H1 (cell line): ENCODE results near the gene COL5A1. TPM values are rescaled to one million over a fixed set of nuclear protein-coding genes. Genes with fewer than 3 reads are reported as not detected.

Source experiments
- CTCF ChIA-PET: fragments of 300-600 bp; sonication (Branson Sonifier 250); formaldehyde crosslinking; loops from one replicate; lab custom pipeline; 2021; ENCODE audit not compliant: partially characterized antibody; lab: Charles Lee
- POLR2A ChIA-PET: fragments of 300-600 bp; sonication (Branson Sonifier 250); formaldehyde crosslinking; loops from one replicate; lab custom pipeline; 2021; ENCODE audit warnings: inconsistent platforms; ENCODE audit not compliant: partially characterized antibody; lab: Charles Lee
- DNase-seq, 2 experiments: peaks; one replicate each; pipeline versions ENCODE4 v3.0.0 to v3.0.0-alpha.2; 2010 to 2022; ENCODE audit warnings: low spot score in 2 of 2, low read depth in 1 of 2, mixed read lengths in 1 of 2
- FAIRE-seq: peaks from 2 replicates; lab custom pipeline; 2011; peaks lifted over from hg19 to GRCh38; lab: Jason Lieb, UNC
- H2AFZ ChIP-seq: 2 replicates; pipeline ENCODE4 v1.8.1; 2012; ENCODE audit warnings: low read length, inconsistent platforms
- H2AK5ac ChIP-seq: 2 replicates; pipeline ENCODE4 v1.6.1; 2013; ENCODE audit warnings: low read depth, low read length
- H2BK120ac ChIP-seq: replicated peaks from 2 replicates; pipeline ENCODE3; 2013; ENCODE audit warnings: low read depth, low read length, inconsistent platforms
- H2BK12ac ChIP-seq: 2 replicates; pipeline ENCODE4 v1.6.1; 2013; ENCODE audit warnings: low read depth, low read length
- H2BK15ac ChIP-seq: 2 replicates; pipeline ENCODE4 v1.6.1; 2013; ENCODE audit warnings: low read length
- H2BK20ac ChIP-seq: 2 replicates; pipeline ENCODE4 v1.6.1; 2013; ENCODE audit warnings: low read length
- H2BK5ac ChIP-seq: 2 replicates; pipeline ENCODE4 v1.6.1; 2013; ENCODE audit warnings: low read depth, low read length
- H3K14ac ChIP-seq: 2 replicates; pipeline ENCODE4 v1.6.1; 2013; ENCODE audit warnings: inconsistent platforms; ENCODE audit not compliant: insufficient read length
- H3K18ac ChIP-seq: 2 replicates; pipeline ENCODE4 v1.6.1; 2013; ENCODE audit warnings: low read length; ENCODE audit errors: extremely low read depth
- H3K23ac ChIP-seq: 2 replicates; pipeline ENCODE4 v1.6.1; 2013; ENCODE audit warnings: inconsistent platforms; ENCODE audit not compliant: insufficient read length
- H3K23me2 ChIP-seq: 2 replicates; pipeline ENCODE4 v1.6.1; 2013; ENCODE audit warnings: low read depth, low read length
- H3K27ac ChIP-seq: 2 replicates; pipeline ENCODE4 v1.6.1; 2011; ENCODE audit warnings: low read depth, low read length, inconsistent platforms
- H3K27me3 ChIP-seq, 4 experiments: replicated peaks in 1 of 4; 1 replicate in 1 of 4; 2 replicates in 3 of 4; pipeline versions ENCODE4 v1.6.1 to v1.8.1; 2011 to 2013; ENCODE audit warnings: low read length in 3 of 4, mild to moderate bottlenecking in 3 of 4, inconsistent platforms in 2 of 4, mixed read lengths in 2 of 4, moderate library complexity in 1 of 4; ENCODE audit not compliant: control insufficient read depth in 3 of 4, insufficient read depth in 3 of 4; ENCODE audit errors: extremely low read depth in 1 of 4
- H3K36me3 ChIP-seq, 4 experiments: 2 replicates each; pipeline versions ENCODE4 v1.6.1 to v1.8.1; 2011 to 2013; ENCODE audit warnings: mild to moderate bottlenecking in 4 of 4, low read length in 3 of 4, moderate library complexity in 2 of 4, control low read depth in 1 of 4, inconsistent platforms in 1 of 4; ENCODE audit not compliant: insufficient read depth in 4 of 4, control insufficient read depth in 2 of 4
- H3K4ac ChIP-seq: replicated peaks from 2 replicates; pipeline ENCODE3; 2013; ENCODE audit warnings: low read length, low read depth, mixed read lengths, inconsistent platforms; ENCODE audit not compliant: insufficient read length
- H3K4me1 ChIP-seq, 4 experiments: replicated peaks in 1 of 4; 1 replicate in 1 of 4; 2 replicates in 3 of 4; pipeline versions ENCODE4 v1.6.1 to v1.8.1; 2011 to 2013; ENCODE audit warnings: low read length in 3 of 4, inconsistent platforms in 2 of 4, mixed read lengths in 1 of 4; ENCODE audit not compliant: insufficient read depth in 4 of 4, control insufficient read depth in 3 of 4
- H3K4me2 ChIP-seq, 2 experiments: 2 replicates each; pipeline versions ENCODE4 v1.6.1 to v1.8.1; 2011 to 2013; ENCODE audit warnings: low read depth in 2 of 2, low read length in 2 of 2, control low read depth in 1 of 2, inconsistent platforms in 1 of 2, mild to moderate bottlenecking in 1 of 2; ENCODE audit not compliant: insufficient read depth in 1 of 2
- H3K4me3 ChIP-seq, 4 experiments: fragments of 200-600, 300-600 bp in 1 of 4; sonication (generic), shearing (Covaris generic), sonication (Bioruptor Twin) in 1 of 4; 2 replicates each; pipeline versions ENCODE4 v1.5.1 to v1.8.1; 2011 to 2016; ENCODE audit warnings: low read length in 4 of 4, low read depth in 3 of 4, control low read depth in 2 of 4, inconsistent platforms in 2 of 4, mild to moderate bottlenecking in 2 of 4, mixed read lengths in 1 of 4, moderate library complexity in 1 of 4; ENCODE audit not compliant: insufficient read depth in 2 of 4; ENCODE audit errors: extremely low read depth in 1 of 4
- H3K56ac ChIP-seq: replicated peaks from 2 replicates; pipeline ENCODE3; 2013; ENCODE audit warnings: low read depth, mild to moderate bottlenecking, mixed read lengths, low read length, inconsistent platforms; ENCODE audit not compliant: insufficient read length
- H3K79me1 ChIP-seq: 2 replicates; pipeline ENCODE4 v1.6.1; 2013; ENCODE audit warnings: low read depth, low read length, control low read depth
- H3K79me2 ChIP-seq, 2 experiments: 2 replicates each; pipeline versions ENCODE4 v1.6.1 to v1.8.1; 2012 to 2013; ENCODE audit warnings: low read length in 2 of 2, mild to moderate bottlenecking in 2 of 2, inconsistent platforms in 1 of 2; ENCODE audit not compliant: insufficient read depth in 2 of 2, control insufficient read depth in 1 of 2
- H3K9ac ChIP-seq, 4 experiments: replicated peaks in 1 of 4; 1 replicate in 1 of 4; 2 replicates in 3 of 4; pipeline versions ENCODE4 v1.6.1 to v1.8.1; 2011 to 2013; ENCODE audit warnings: low read depth in 3 of 4, low read length in 3 of 4, control low read depth in 2 of 4, mild to moderate bottlenecking in 2 of 4, moderate library complexity in 2 of 4, inconsistent platforms in 1 of 4; ENCODE audit errors: extremely low read depth in 1 of 4
- H3K9me3 ChIP-seq, 2 experiments: 2 replicates each; pipeline versions ENCODE4 v1.6.1 to v1.8.1; 2012 to 2013; ENCODE audit warnings: mild to moderate bottlenecking in 2 of 2, moderate library complexity in 2 of 2, control low read depth in 1 of 2, inconsistent platforms in 1 of 2, low read depth in 1 of 2, low read length in 1 of 2, mixed read lengths in 1 of 2; ENCODE audit not compliant: insufficient read depth in 2 of 2
- H4K20me1 ChIP-seq, 2 experiments: replicated peaks in 1 of 2; 2 replicates each; pipeline versions ENCODE3 to v1.8.1; 2011 to 2013; ENCODE audit warnings: inconsistent platforms in 2 of 2, low read length in 2 of 2, mild to moderate bottlenecking in 1 of 2; ENCODE audit not compliant: insufficient read depth in 2 of 2, control insufficient read depth in 1 of 2
- H4K5ac ChIP-seq: 2 replicates; pipeline ENCODE4 v1.6.1; 2013; ENCODE audit warnings: low read length, low read depth, mixed read lengths, inconsistent platforms; ENCODE audit not compliant: insufficient read length
- H4K8ac ChIP-seq: 2 replicates; pipeline ENCODE4 v1.8.0; 2013; ENCODE audit warnings: mild to moderate bottlenecking, moderate library complexity, low read length, inconsistent platforms; ENCODE audit not compliant: insufficient read depth; ENCODE audit errors: extremely low read depth
- H4K91ac ChIP-seq: replicated peaks from 2 replicates; pipeline ENCODE3; 2013; ENCODE audit warnings: low read length, mixed read lengths, inconsistent platforms; ENCODE audit not compliant: insufficient read length
- BACH1 ChIP-seq: IDR thresholded peaks from 2 replicates; pipeline ENCODE4 v1.6.1; 2012; ENCODE audit warnings: low read length, improper control_type of control experiment
- E2F6 ChIP-seq: IDR thresholded peaks from 2 replicates; pipeline ENCODE4 v1.6.1; 2012; ENCODE audit warnings: inconsistent platforms
- SIX5 ChIP-seq: IDR thresholded peaks from 2 replicates; pipeline ENCODE4 v1.6.1; 2011; ENCODE audit warnings: mild to moderate bottlenecking, low read depth, low read length
- SUZ12 ChIP-seq: fragments of 200-600 bp; sonication (generic); IDR thresholded peaks from 2 replicates; pipeline ENCODE4 v1.6.1; 2012; ENCODE audit warnings: mild to moderate bottlenecking, inconsistent platforms, low read length, moderate library complexity, mixed read lengths
- TCF12 ChIP-seq: IDR thresholded peaks from 2 replicates; pipeline ENCODE4 v1.6.1; 2011; ENCODE audit warnings: low read depth, mild to moderate bottlenecking, low read length
- WGBS, 2 experiments: shearing (Covaris generic) in 1 of 2; methylation state at CpG; one replicate each; pipeline versions ENCODE4 v1.1.6 to v1.1.7; 2013 to 2015; ENCODE audit warnings: low lambda C conversion rate in 2 of 2, mixed read lengths in 2 of 2, inconsistent platforms in 1 of 2, low coverage in 1 of 2, missing lambda C conversion rate in 1 of 2; ENCODE audit not compliant: insufficient replicate concordance in 2 of 2, insufficient coverage in 1 of 2, insufficient read length in 1 of 2; ENCODE audit errors: extremely low coverage in 1 of 2, missing lambda C conversion rate in 1 of 2; 5-methylcytosine and 5-hydroxymethylcytosine counted together
- polyA plus RNA-seq, 7 experiments: library from polyadenylated mRNA; depleted of rRNA in 3 of 7; stranded (reverse) in 5 of 7; unstranded in 2 of 7; fragments of >200 nt in 5 of 7; fragments of 200-250 nt in 2 of 7; gene quantifications; 1 replicate in 5 of 7; 2 replicates in 1 of 7; 4 replicates in 1 of 7; pipeline versions ENCODE4 v1.2.1 to v1.2.3, GENCODE V29; 2011 to 2013; ENCODE audit warnings: missing spikeins in 2 of 7, mixed read lengths in 2 of 7
- total RNA-seq: library from RNA; stranded (reverse); fragmentation: NEBNext Ultra II Directional; extraction: Animal tissue kit (Norgen Biotek cat#: 25700); gene quantifications from 2 replicates; pipeline ENCODE4 v1.2.1, GENCODE V29; 2021

The COL5A1 gene
- total and polyA plus RNA-seq, 2 of the 8 experiments (the other 6 are each of a cell fraction or from before 2014, with no cell fraction given) = 3.8 to 12.0 TPM

GRCh38 chr9:134846187-134846586 lies 204.6 kb downstream of the COL5A1 start:
- peaks cover 11 to 31% of the 10 kb centered on the region in 2 experiments for H3K9me3 ChIP-seq
- no peak overlapping the region for H4K8ac ChIP-seq
- no peak overlapping the region for H2BK120ac ChIP-seq
- H3K23ac ChIP-seq = no peak overlapping the region
- CTCF ChIA-PET = interaction anchor here (1.2 kb wide), 1 partner anchor 11 kb away, joined by 3 read pairs; no protein-coding TSS in a partner anchor
- H4K91ac ChIP-seq = no peak overlapping the region
- no peak overlapping the region for H2BK15ac ChIP-seq
- H3K4me1 ChIP-seq = no peaks in the 10 kb centered on the region
- H3K14ac ChIP-seq = no peak overlapping the region
- H3K4me3 ChIP-seq = no peak overlapping the region
- FAIRE-seq (no peak), DNase-seq (no peak)
- H4K20me1 ChIP-seq = peaks cover 0 to 4% of the 10 kb centered on the region in 2 experiments
- no peak overlapping the region for H2AFZ ChIP-seq
- H3K18ac ChIP-seq = no peak overlapping the region
- H3K27me3 ChIP-seq = no peaks in the 10 kb centered on the region
- no peak overlapping the region for H2BK12ac ChIP-seq
- no peak overlapping the region for H3K4ac ChIP-seq
- H3K9ac ChIP-seq = no peak overlapping the region
- no peak overlapping the region for H3K27ac ChIP-seq
- peaks cover 8% of the 10 kb centered on the region; the same call in 1 of the 2 replicates for H3K23me2 ChIP-seq
- no peak overlapping the region for H2BK20ac ChIP-seq
- H2AK5ac ChIP-seq = no peak overlapping the region
- no peaks in the 10 kb centered on the region for H3K79me1 ChIP-seq
- no peaks in the 10 kb centered on the region; a peak in 1 of 8 replicates for H3K36me3 ChIP-seq
- H3K4me2 ChIP-seq = no peak overlapping the region
- 86% methylated on average over 13 of the region's 16 CpGs; no CpG with 5 or more reads in 1 of the 2 experiments for WGBS, 2 experiments
- no peak overlapping the region for H3K56ac ChIP-seq
- POLR2A ChIA-PET = no interaction called here
- H2BK5ac ChIP-seq = no peak overlapping the region
- H4K5ac ChIP-seq = no peak overlapping the region
- H3K79me2 ChIP-seq = no peaks in the 10 kb centered on the region
- TF ChIP-seq SIX5 (no peak), SUZ12 (no peak), BACH1 (no peak), TCF12 (no peak), E2F6 (no peak)
